IMR-90 (cell line): ENCODE results near the gene TTC3.

Experiments
- MAZ ChIP-seq: IDR thresholded peaks from 2 replicates; pipeline ENCODE4 v1.6.1; 2012; ENCODE audit warnings: low read depth, mild to moderate bottlenecking, low read length, improper control_type of control experiment, moderate library complexity, borderline replicate concordance
- NFE2L2 ChIP-seq: fragments of 150-350 bp; IDR thresholded peaks from 2 replicates; pipeline ENCODE4 v1.6.1; 2016; ENCODE audit warnings: low read depth, mild to moderate bottlenecking, low read length
- POLR2A ChIP-seq: IDR thresholded peaks from 2 replicates; pipeline ENCODE4 v1.6.1; 2012; ENCODE audit warnings: mild to moderate bottlenecking, low read depth, low read length
- RAD21 ChIP-seq: IDR thresholded peaks from 2 replicates; pipeline ENCODE4 v1.6.1; 2012; ENCODE audit warnings: low read length, improper control_type of control experiment
- SMC3 ChIP-seq: fragments of 150-350 bp; IDR thresholded peaks from 2 replicates; pipeline ENCODE4 v1.6.1; 2016; ENCODE audit warnings: low read depth, mild to moderate bottlenecking, antibody characterized with exemption, low read length, moderate library complexity
- TF ChIP-seq, protein P1 (sequence below): conservative IDR thresholded peaks from 2 replicates; pipeline ENCODE4 v1.5.1; 2012; ENCODE audit warnings: mild to moderate bottlenecking, low read depth, low read length, improper control_type of control experiment

DNA sequence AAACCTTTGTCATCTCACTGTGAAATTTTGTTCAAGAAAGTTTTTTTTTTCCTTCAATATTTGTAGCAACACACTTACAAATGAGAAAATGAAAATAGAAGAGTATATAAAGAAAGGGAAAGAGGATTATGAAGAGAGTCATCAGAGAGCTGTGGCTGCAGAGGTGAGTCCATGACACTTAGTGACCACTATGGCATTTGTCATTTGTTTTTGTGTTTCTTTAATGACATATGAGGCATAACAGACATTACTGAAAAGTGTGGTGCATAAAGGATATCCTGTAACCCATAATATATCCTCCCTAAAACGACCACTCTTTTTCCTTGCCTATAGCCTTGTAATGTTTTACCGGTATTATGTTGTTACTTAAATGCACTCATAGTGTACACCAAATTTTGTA lies 113.9 kb downstream of the TTC3 start:
- TF ChIP-seq MAZ (no peak), POLR2A (no peak), NFE2L2 (no peak), SMC3 (no peak), RAD21 (no peak)
- TF ChIP-seq, protein P1, sequence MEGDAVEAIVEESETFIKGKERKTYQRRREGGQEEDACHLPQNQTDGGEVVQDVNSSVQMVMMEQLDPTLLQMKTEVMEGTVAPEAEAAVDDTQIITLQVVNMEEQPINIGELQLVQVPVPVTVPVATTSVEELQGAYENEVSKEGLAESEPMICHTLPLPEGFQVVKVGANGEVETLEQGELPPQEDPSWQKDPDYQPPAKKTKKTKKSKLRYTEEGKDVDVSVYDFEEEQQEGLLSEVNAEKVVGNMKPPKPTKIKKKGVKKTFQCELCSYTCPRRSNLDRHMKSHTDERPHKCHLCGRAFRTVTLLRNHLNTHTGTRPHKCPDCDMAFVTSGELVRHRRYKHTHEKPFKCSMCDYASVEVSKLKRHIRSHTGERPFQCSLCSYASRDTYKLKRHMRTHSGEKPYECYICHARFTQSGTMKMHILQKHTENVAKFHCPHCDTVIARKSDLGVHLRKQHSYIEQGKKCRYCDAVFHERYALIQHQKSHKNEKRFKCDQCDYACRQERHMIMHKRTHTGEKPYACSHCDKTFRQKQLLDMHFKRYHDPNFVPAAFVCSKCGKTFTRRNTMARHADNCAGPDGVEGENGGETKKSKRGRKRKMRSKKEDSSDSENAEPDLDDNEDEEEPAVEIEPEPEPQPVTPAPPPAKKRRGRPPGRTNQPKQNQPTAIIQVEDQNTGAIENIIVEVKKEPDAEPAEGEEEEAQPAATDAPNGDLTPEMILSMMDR: no peak
